ENCODE results near the gene ULK4. TPM values are rescaled to one million over a fixed set of nuclear protein-coding genes. Genes with fewer than 3 reads are reported as not detected.

The ULK4 gene
- total RNA-seq, 4 donors from 2014 or later: 15.8 to 20.6 (median 16.3) TPM

DNA sequence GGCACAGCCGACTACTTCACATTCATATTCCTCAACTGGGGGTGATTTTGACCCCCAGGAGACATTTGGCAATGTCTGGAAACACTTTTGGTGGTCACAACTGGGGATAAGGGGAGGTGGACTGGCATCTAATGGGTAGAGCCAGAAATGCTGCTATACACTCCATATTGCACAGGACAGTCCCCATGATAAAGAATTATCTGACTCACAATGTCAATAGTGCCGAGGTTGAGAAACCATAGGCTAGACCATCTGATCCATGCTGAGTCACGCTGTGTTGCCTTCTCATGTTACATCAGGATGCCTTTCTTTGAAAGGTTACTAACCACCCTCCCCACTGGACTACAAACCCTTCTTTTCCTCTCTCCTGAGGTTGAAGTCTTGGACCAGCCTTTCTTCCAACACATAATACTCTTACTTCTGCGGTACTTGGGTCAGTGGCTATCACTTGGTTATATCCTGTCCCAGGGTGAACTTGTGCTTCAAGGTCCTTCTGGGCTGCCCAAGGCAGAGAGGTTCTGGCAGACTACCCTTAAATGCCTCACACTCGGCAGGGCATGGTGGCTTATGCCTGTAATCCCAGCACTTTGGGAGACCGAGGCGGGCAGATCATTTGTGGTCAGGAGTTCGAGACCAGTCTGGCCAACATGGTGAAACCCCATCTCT is 693.8 kb downstream of the ULK4 start:
- DNase-seq (ENCODE audit: low spot score) (no peak), ATAC-seq (ENCODE audit: low FRiP score) (no peak)
- TF ChIP-seq, protein P1, sequence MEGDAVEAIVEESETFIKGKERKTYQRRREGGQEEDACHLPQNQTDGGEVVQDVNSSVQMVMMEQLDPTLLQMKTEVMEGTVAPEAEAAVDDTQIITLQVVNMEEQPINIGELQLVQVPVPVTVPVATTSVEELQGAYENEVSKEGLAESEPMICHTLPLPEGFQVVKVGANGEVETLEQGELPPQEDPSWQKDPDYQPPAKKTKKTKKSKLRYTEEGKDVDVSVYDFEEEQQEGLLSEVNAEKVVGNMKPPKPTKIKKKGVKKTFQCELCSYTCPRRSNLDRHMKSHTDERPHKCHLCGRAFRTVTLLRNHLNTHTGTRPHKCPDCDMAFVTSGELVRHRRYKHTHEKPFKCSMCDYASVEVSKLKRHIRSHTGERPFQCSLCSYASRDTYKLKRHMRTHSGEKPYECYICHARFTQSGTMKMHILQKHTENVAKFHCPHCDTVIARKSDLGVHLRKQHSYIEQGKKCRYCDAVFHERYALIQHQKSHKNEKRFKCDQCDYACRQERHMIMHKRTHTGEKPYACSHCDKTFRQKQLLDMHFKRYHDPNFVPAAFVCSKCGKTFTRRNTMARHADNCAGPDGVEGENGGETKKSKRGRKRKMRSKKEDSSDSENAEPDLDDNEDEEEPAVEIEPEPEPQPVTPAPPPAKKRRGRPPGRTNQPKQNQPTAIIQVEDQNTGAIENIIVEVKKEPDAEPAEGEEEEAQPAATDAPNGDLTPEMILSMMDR (IDR thresholded peaks at IDR 0.05): no peak

DNA sequence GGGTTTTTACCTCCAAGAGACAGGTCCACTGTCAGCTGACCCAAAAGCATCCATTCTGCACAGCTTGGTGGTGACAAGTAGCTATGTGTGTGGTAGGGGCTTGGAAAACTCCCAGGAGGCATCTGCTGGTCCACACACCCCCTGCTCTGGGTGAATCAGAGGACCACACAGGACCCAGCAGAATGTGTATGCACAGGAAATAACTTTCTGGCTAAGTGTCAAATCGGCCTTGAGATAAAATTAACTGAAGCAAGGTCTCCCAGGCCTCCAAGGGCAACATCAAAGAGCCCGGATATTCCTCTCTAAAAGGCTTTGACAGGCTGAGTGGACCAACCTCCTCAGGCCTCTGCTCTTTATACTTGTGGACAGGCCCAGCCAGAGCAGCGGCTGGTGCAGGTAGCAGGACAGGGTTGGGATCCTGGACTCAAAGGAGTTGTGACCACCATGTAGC is 696.1 kb downstream of the ULK4 start:
- DNase-seq (ENCODE audit: low spot score): no peak
- TF ChIP-seq, protein P1 (IDR thresholded peaks at IDR 0.05): no peak
- no peak for ATAC-seq (ENCODE audit: low FRiP score)

DNA sequence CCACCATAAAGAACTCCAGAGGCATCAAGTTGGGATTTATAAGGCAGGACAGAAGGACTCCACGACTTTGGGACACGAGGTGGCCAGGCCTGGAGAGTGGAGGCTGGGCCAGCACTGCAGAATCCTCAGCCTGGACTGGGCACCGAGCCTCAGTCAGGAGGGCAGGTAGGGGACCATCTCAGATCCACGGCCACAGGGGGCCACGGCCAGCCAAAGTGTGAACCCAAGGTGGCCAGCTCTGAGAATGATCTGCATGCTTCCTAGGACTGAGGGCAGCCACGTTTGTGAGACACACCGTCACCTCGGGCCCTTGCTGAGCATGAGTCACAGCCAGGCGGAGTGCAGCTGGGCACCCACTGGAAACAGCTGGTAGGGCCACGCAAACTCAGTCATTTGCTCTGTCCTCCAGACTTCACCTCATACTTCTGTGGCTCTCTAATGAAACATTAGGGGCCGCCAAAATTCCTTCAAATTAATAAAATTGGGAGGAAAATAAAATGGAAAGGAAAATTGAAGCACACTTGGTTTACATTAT is 696.8 kb downstream of the ULK4 start:
- ATAC-seq (ENCODE audit: low FRiP score) (no peak), DNase-seq (ENCODE audit: low spot score) (no peak)
- TF ChIP-seq, protein P1 (IDR thresholded peaks at IDR 0.05): no peak

DNA sequence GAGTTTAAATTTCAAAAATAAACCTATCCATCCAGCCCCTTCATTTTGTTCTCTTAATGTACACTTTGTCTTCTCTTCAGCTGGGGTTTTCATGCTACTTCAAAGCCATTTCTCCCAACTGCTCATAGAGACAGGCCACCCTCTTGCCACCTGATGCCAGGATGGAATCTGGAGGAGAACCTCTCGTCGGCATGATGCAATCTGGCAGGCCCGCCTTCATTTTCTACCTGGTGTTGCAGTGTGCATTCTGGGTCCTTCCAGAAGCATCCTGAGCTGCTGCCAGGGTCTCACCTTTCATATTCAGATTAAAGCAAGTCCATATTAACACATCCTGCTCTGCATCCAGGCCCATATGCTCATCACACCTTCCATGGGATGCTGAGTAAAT is 701.8 kb downstream of the ULK4 start:
- TF ChIP-seq, protein P1 (IDR thresholded peaks at IDR 0.05): no peak
- no peak for ATAC-seq (ENCODE audit: low FRiP score)
- DNase-seq (ENCODE audit: low spot score): no peak

DNA sequence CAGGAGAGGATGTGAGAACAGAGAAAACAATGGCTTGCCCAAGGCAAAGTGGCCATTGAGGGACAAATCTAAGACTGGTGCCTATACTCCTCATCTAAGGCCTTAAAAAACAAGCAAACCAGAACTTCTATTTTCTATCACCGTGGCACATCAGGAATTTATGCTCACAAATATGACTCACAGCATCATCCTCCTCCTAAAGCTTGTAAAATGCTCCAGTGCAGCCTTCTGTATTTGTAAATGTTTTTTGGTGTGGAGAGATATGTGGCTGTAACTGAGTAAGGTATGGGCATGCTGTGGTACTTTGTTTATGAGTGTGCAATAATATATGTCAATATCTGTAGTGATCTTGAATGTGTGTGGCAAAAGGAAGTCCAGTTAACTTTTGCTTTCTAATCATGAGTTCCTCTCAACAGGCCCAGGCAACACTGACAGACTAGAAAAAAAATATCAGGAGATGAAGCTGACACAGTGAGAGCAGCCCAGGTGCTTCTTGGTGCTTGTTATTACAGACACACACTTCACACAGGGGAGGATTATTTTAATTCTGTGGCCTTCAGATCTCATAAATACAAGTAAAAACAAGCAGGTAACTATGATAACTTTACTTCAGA is 702.3 kb downstream of the ULK4 start:
- ATAC-seq (ENCODE audit: low FRiP score) (no peak), DNase-seq (ENCODE audit: low spot score) (no peak)
- TF ChIP-seq, protein P1 (IDR thresholded peaks at IDR 0.05): no peak

DNA sequence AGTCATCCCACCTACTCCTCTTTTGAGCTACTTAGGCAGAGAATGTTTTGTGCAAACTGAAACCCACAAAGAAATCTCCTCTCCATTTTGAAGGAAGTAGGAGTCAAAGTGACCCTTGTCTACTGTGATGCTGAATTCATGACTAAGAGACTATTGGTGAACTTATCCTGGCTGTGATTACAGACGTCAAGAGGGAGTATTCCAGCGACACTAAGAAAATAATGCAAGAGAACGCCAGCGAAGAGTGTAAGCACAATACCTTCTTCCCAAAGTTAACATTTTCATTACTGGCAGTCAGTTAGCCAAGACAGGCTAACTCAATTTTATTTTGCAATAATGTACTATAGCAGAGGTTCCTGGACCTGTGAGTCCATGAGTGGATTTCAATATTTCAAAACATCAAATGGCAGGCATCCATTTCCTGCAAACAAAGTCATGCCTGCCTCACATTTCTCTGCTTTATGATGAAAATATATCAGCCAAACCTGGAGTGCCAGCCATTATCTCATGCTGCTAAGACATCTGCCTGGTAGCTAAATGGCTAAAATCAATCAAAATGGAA is 703.6 kb downstream of the ULK4 start:
- ATAC-seq (ENCODE audit: low FRiP score): no peak
- TF ChIP-seq, protein P1 (IDR thresholded peaks at IDR 0.05): no peak
- no peak for DNase-seq (ENCODE audit: low spot score)

Data from omental fat pad (tissue), 4 donors.